GM12878 (cell line): ENCODE measurements around the gene STPG4. TPM values are rescaled to one million over a fixed set of nuclear protein-coding genes. Genes with fewer than 3 reads are reported as not detected.

Source experiments
- ATAC-seq: fragments of 200-7000 bp; cut with Tn5 transposase; 3 replicates; pipeline ENCODE4 v1.9.1; 2020; ENCODE audit warnings: mild to moderate bottlenecking, moderate library complexity
- BruUV-seq: library from RNA; stranded (reverse); fragments of 400-500 nt; replicated peaks from 2 replicates; lab custom pipeline; 2021; lab: Mats Ljungman, UMichigan
- CTCF ChIA-PET: fragments of 300-600 bp; sonication (Branson Sonifier 250); formaldehyde crosslinking; extraction: SDS; loops from one replicate; lab custom pipeline; 2021; ENCODE audit warnings: inconsistent platforms; lab: Yijun Ruan, JAX
- POLR2A ChIA-PET: fragments of 350-600 bp; formaldehyde crosslinking; extraction: SDS; loops from one replicate; lab custom pipeline; 2021; ENCODE audit warnings: inconsistent platforms; lab: Charles Lee
- RAD21 ChIA-PET: fragments of 300-600 bp; sonication (Branson Sonifier 250); formaldehyde crosslinking; loops from one replicate; lab custom pipeline; 2023; ENCODE audit warnings: antibody characterized with exemption; ENCODE audit not compliant: unreplicated experiment; lab: Charles Lee
- SMC1A ChIA-PET: fragments of 300-600 bp; sonication (Branson Sonifier 250); formaldehyde crosslinking; loops from one replicate; lab custom pipeline; 2023; ENCODE audit not compliant: unreplicated experiment, uncharacterized antibody; lab: Charles Lee
- DNase-seq: peaks from one replicate; pipeline ENCODE4 v3.0.0-alpha.2; 2011; ENCODE audit warnings: low read depth, low spot score
- FAIRE-seq: peaks from 3 replicates; lab custom pipeline; 2011; peaks lifted over from hg19 to GRCh38; lab: Jason Lieb, UNC
- H2AFZ ChIP-seq: 2 replicates; pipeline ENCODE4 v1.6.0; 2011; ENCODE audit warnings: low read depth, low read length, control low read depth; ENCODE audit not compliant: control insufficient read depth
- H3K27ac ChIP-seq: 2 replicates; pipeline ENCODE4 v1.5.1; 2011; ENCODE audit warnings: control low read depth; ENCODE audit not compliant: control insufficient read depth, insufficient read depth
- H3K27me3 ChIP-seq, 2 experiments: replicated peaks in 1 of 2; 2 replicates each; pipeline versions ENCODE4 v1.6.0 to v1.6.1; 2011; ENCODE audit warnings: low read length in 1 of 2; ENCODE audit not compliant: control insufficient read depth in 2 of 2, insufficient read depth in 2 of 2
- H3K36me3 ChIP-seq, 2 experiments: 2 replicates each; pipeline ENCODE4 v1.5.1; 2011; ENCODE audit warnings: low read length in 1 of 2; ENCODE audit not compliant: control insufficient read depth in 2 of 2, insufficient read depth in 2 of 2
- H3K4me1 ChIP-seq: 2 replicates; pipeline ENCODE4 v1.6.1; 2011; ENCODE audit warnings: mild to moderate bottlenecking, low read length, moderate library complexity, mixed read lengths; ENCODE audit not compliant: control insufficient read depth, insufficient read depth
- H3K4me2 ChIP-seq: 2 replicates; pipeline ENCODE4 v1.6.0; 2011; ENCODE audit warnings: control low read depth; ENCODE audit not compliant: control insufficient read depth, insufficient read depth
- H3K4me3 ChIP-seq: fragments of 200-600 bp; sonication (generic); 2 replicates; pipeline ENCODE4 v1.5.1; 2016
- H3K79me2 ChIP-seq: 2 replicates; pipeline ENCODE4 v1.6.0; 2011; ENCODE audit warnings: low read length; ENCODE audit not compliant: control insufficient read depth, insufficient read depth
- H3K9ac ChIP-seq: 2 replicates; pipeline ENCODE4 v1.8.0; 2011; ENCODE audit warnings: low read length, control low read depth, mixed read lengths; ENCODE audit not compliant: control insufficient read depth, insufficient read depth
- H3K9me3 ChIP-seq: replicated peaks from 3 replicates; pipeline ENCODE4 v1.5.1; 2011; ENCODE audit warnings: mild to moderate bottlenecking, low read length; ENCODE audit not compliant: control insufficient read depth, insufficient read depth
- H4K20me1 ChIP-seq: 2 replicates; pipeline ENCODE4 v1.6.0; 2011; ENCODE audit not compliant: control insufficient read depth, insufficient read depth
- E4F1 ChIP-seq: fragments of 450-650 bp; IDR thresholded peaks from 2 replicates; pipeline ENCODE4 v1.6.1; 2018; ENCODE audit warnings: borderline replicate concordance, mild to moderate bottlenecking; ENCODE audit not compliant: partially characterized antibody
- MLLT1 ChIP-seq: fragments of 450-650 bp; IDR thresholded peaks from 2 replicates; pipeline ENCODE4 v1.6.1; 2016; ENCODE audit warnings: mild to moderate bottlenecking
- NR2C1 ChIP-seq: fragments of 450-650 bp; IDR thresholded peaks from 2 replicates; pipeline ENCODE4 v1.6.1; 2017; ENCODE audit warnings: antibody characterized with exemption, mild to moderate bottlenecking, moderate library complexity
- PML ChIP-seq: IDR thresholded peaks from 2 replicates; pipeline ENCODE4 v1.6.1; 2012; ENCODE audit warnings: low read length, inconsistent platforms
- TBL1XR1 ChIP-seq: IDR thresholded peaks from 2 replicates; pipeline ENCODE4 v1.6.1; 2012; ENCODE audit warnings: low read depth, low read length, improper control_type of control experiment
- WRNIP1 ChIP-seq: IDR thresholded peaks from 2 replicates; pipeline ENCODE4 v1.6.1; 2011; ENCODE audit warnings: low read depth, low read length, improper control_type of control experiment, borderline replicate concordance
- ZNF592 ChIP-seq: fragments of 450-650 bp; IDR thresholded peaks from 2 replicates; pipeline ENCODE4 v1.6.1; 2017; ENCODE audit warnings: mild to moderate bottlenecking, moderate library complexity
- WGBS: methylation state at CpG from one replicate; pipeline ENCODE4 v1.1.6; 2016; ENCODE audit warnings: low lambda C conversion rate; ENCODE audit not compliant: insufficient replicate concordance, insufficient coverage; ENCODE audit errors: missing lambda C conversion rate; 5-methylcytosine and 5-hydroxymethylcytosine counted together
- in situ Hi-C: fragments of 300-500 bp; cut with MboI; formaldehyde crosslinking; loops from 9 replicates; pipeline ENCODE4 v1.14.3; 2018; ENCODE audit warnings: mixed read lengths
- intact Hi-C: fragments of 100-400 bp; cut with micrococcal nuclease; formaldehyde crosslinking; loops from one replicate; pipeline ENCODE4 v1.14.2; 2022; ENCODE audit not compliant: unreplicated experiment
- polyA plus RNA-seq, 11 experiments: library from polyadenylated mRNA; depleted of rRNA in 4 of 11; unstranded in 6 of 11; stranded (reverse) in 5 of 11; fragments of >200 nt; fragmentation: Nextera tagmentation in 4 of 11; fragmentation: Illumina TruSeq in 1 of 11; extraction: Ambion mirVana in 4 of 11; extraction: Trizol in 1 of 11; gene quantifications; 1 replicate in 1 of 11; 2 replicates in 10 of 11; pipeline versions ENCODE4 v1.2.1 to v1.2.3, GENCODE V29; 2011 to 2016; ENCODE audit warnings: inconsistent platforms in 2 of 11, missing spikeins in 2 of 11, low read depth in 1 of 11
- total RNA-seq, 4 experiments: library from RNA; depleted of rRNA in 3 of 4; stranded (reverse); fragments of >200 nt in 3 of 4; fragmentation: Illumina TruSeq in 1 of 4; extraction: Trizol in 1 of 4; gene quantifications; 2 replicates each; pipeline versions ENCODE4 v1.2.1 to v1.2.3, GENCODE V29; 2013 to 2021

The STPG4 gene
- total and polyA plus RNA-seq, 10 of the 15 experiments (the other 5 are each of a cell fraction or from before 2014, with no cell fraction given) = 0.10 to 0.29 (median 0.19) TPM; not detected in 3

- POLR2A ChIA-PET = no interaction called here
- CTCF ChIA-PET = no interaction called here
Observed at GRCh38 chr2:47054036-47054555, 101.0 kb downstream of the STPG4 start.

GRCh38 chr2:47052847-47053246, 102.3 kb downstream of the STPG4 start:
- CTCF ChIA-PET = no interaction called here
- FAIRE-seq (no peak), DNase-seq (no peak), ATAC-seq (no peak)
- Histone ChIP-seq H3K4me1 (peaks cover 10% of the 10 kb centered on the region), H3K9ac (no peak overlapping the region), H3K4me2 (no peak overlapping the region), H3K27me3 (no peaks in the 10 kb centered on the region), H3K79me2 (no peaks in the 10 kb centered on the region), H3K4me3 (no peak overlapping the region), H3K27ac (no peak overlapping the region), H3K36me3 (peaks cover 13 to 19% of the 10 kb centered on the region in 2 experiments), H4K20me1 (no peaks in the 10 kb centered on the region), H3K9me3 (no peaks in the 10 kb centered on the region), H2AFZ (no peak overlapping the region)
- POLR2A ChIA-PET = no interaction called here
- in situ Hi-C loops = no loop called here
- 97% methylated on average over 7 of the region's 7 CpGs for WGBS
- intact Hi-C loops = no loop called here
- BruUV-seq = no TSS peak
- SMC1A ChIA-PET = no interaction called here
- RAD21 ChIA-PET = no interaction called here
- TF ChIP-seq ZNF592 = no peak
- TF ChIP-seq NR2C1 = no peak
- TF ChIP-seq PML = no peak
- TF ChIP-seq E4F1 = no peak
- no peak for TF ChIP-seq WRNIP1

More at GRCh38 chr2:47054036-47054555, 101.0 kb downstream of the STPG4 start:
- in situ Hi-C loops = no loop called here
- Histone ChIP-seq H3K9ac (no peak overlapping the region), H3K4me2 (no peak overlapping the region), H3K4me1 (peaks cover 10% of the 10 kb centered on the region), H4K20me1 (no peaks in the 10 kb centered on the region), H3K27me3 (no peaks in the 10 kb centered on the region), H3K36me3 (peaks cover 13 to 19% of the 10 kb centered on the region in 2 experiments), H3K9me3 (no peaks in the 10 kb centered on the region), H3K27ac (no peak overlapping the region), H3K79me2 (no peaks in the 10 kb centered on the region), H2AFZ (no peak overlapping the region), H3K4me3 (no peak overlapping the region)
- WGBS = 89% methylated on average over 7 of the region's 7 CpGs
- FAIRE-seq (no peak), DNase-seq (no peak), ATAC-seq (no peak)
- RAD21 ChIA-PET = no interaction called here
- TF ChIP-seq MLLT1 (no peak), TBL1XR1 (no peak)
- SMC1A ChIA-PET = no interaction called here
- intact Hi-C loops = no loop called here
- BruUV-seq = no TSS peak
